Heart left ventricle (tissue), 13 donors: ENCODE results near the gene DHODH.

Source experiments
- CTCF ChIP-seq, 12 donors: fragments of 200-600 bp; sonication (generic) in 4 of 12; IDR thresholded peaks; one replicate each; pipeline versions ENCODE4 v1.5.0 to v1.8.0; 2018 to 2022; ENCODE audit warnings: antibody characterized with exemption in 12 of 12, mild to moderate bottlenecking in 5 of 12
- POLR2A ChIP-seq, 2 donors: fragments of 450-650 bp; IDR thresholded peaks; one replicate each; pipeline ENCODE4 v1.6.1; 2017; ENCODE audit warnings: antibody characterized with exemption in 2 of 2, mild to moderate bottlenecking in 2 of 2, moderate library complexity in 2 of 2
- donor health status: ischemic (EF 13 %, LVEDD 7.1; RV severe dilation, severe dysfunction).
- donor health status: DM: no; HTN: yes; CAD: no.
- donor health status: DM: no; HTN: no; CAD: no.
- donor health status: ischemic (EF 25% LVEDD 6.9; RV normal size, moderate dysfunction).
- donor health status: ischemic (EF 25% LVEDD 5.7; RV mildly dilated, moderate dysfunction).
- donor health status: ischemic (EF 35%, LVEDD 5.7; RV mildly dilated, moderate dysfunction).
- donor health status: nonischemic (EF 11% LVEDD 7.7; RV severe dilation, severe dysfunction).
- donor health status: DM: yes; HTN: yes; CAD: no.
- donor health status: PGD.
- donor health status: ischemic (EF 29% LVEDD 5.4; RV normal size, mild dysfunction).
- donor health status: nonischemic (EF 23%, LVEDD 6.1; RV moderate dilation, normal function).

GRCh38 chr16:72015124-72015523 is 6.6 kb downstream of the DHODH start:
- TF ChIP-seq POLR2A (IDR thresholded peaks at IDR 0.05) (no peak), CTCF (IDR thresholded peaks at IDR 0.05) (no peak)
